H54 (cell line): Measurements from ENCODE around the gene MARCHF7.
"Not testable (repeated sequence)": the region's sequence is repeated elsewhere in the genome, so short reads cannot be mapped to it uniquely, and the experiment has no call there.

Experiments used
- DNase-seq: peaks from one replicate; pipeline ENCODE4 v3.0.0; 2011; ENCODE audit warnings: low spot score, mixed read lengths; ENCODE audit not compliant: insufficient read length
- FAIRE-seq: peaks from 3 replicates; lab custom pipeline; 2011; peaks lifted over from hg19 to GRCh38; lab: Jason Lieb, UNC
- POLR2A ChIP-seq: IDR thresholded peaks from 2 replicates; pipeline ENCODE4 v1.6.1; 2011; ENCODE audit warnings: low read depth, mild to moderate bottlenecking, low read length

MARCHF7 gene

GRCh38 chr2:159712143-159712928, at the start of gene MARCHF7:
Gene MARCHF7, plus strand, starts transcription at chr2:159712506. Its CDS starts 16,517 bp downstream, at chr2:159729023.
- FAIRE-seq (no peak), DNase-seq (peak; percentile 92)
- peak; percentile 91 for TF ChIP-seq POLR2A

GRCh38 chr2:159667423-159667822, 44.9 kb upstream of the MARCHF7 start:
- not testable (repeated sequence) for FAIRE-seq, DNase-seq

- FAIRE-seq (no peak), DNase-seq (no peak)
Observed at GRCh38 chr2:159671047-159671446, 41.3 kb upstream of the MARCHF7 start.

GRCh38 chr2:159677654-159678053, 34.7 kb upstream of the MARCHF7 start:
- no peak for TF ChIP-seq POLR2A
- FAIRE-seq (peak; percentile 30), DNase-seq (no peak)

More at GRCh38 chr2:159671047-159671446, 41.3 kb upstream of the MARCHF7 start:
- TF ChIP-seq POLR2A, result no peak

- DNase-seq (no peak), FAIRE-seq (no peak)
- TF ChIP-seq POLR2A, result no peak
Observed at GRCh38 chr2:159680692-159681091, 31.6 kb upstream of the MARCHF7 start.

GRCh38 chr2:159683817-159684216, 28.5 kb upstream of the MARCHF7 start:
- TF ChIP-seq POLR2A, result no peak
- DNase-seq (no peak), FAIRE-seq (peak; percentile 58)

GRCh38 chr2:159684796-159685195, 27.5 kb upstream of the MARCHF7 start:
- peak; percentile 90 for FAIRE-seq
- TF ChIP-seq POLR2A, result no peak

GRCh38 chr2:159694500-159695040, 17.7 kb upstream of the MARCHF7 start:
- no peak for FAIRE-seq
- no peak for TF ChIP-seq POLR2A
- no peak for DNase-seq

More at GRCh38 chr2:159684796-159685195, 27.5 kb upstream of the MARCHF7 start:
- peak; percentile 13 for DNase-seq

GRCh38 chr2:159695795-159696448, 16.4 kb upstream of the MARCHF7 start:
- no peak for TF ChIP-seq POLR2A
- no peak for DNase-seq
- no peak for FAIRE-seq

- FAIRE-seq (no peak), DNase-seq (no peak)
- no peak for TF ChIP-seq POLR2A
Observed at GRCh38 chr2:159703491-159703890, 8.8 kb upstream of the MARCHF7 start.

GRCh38 chr2:159706385-159706980, 5.8 kb upstream of the MARCHF7 start:
- DNase-seq, result no peak
- no peak for TF ChIP-seq POLR2A

GRCh38 chr2:159708066-159708760, 4.1 kb upstream of the MARCHF7 start:
- DNase-seq, result no peak
- TF ChIP-seq POLR2A, result no peak
- no peak for FAIRE-seq

More at GRCh38 chr2:159706385-159706980, 5.8 kb upstream of the MARCHF7 start:
- peak; percentile 55 for FAIRE-seq

- peak; percentile 72 for FAIRE-seq
- no peak for DNase-seq
- no peak for TF ChIP-seq POLR2A
Observed at GRCh38 chr2:159710601-159711180, 1.6 kb upstream of the MARCHF7 start.
